OCI-LY7 (cell line): ENCODE measurements around the gene GALR1. TPM values are rescaled to one million over a fixed set of nuclear protein-coding genes. Genes with fewer than 3 reads are reported as not detected.

Experiments
- BruUV-seq: library from RNA; stranded (reverse); fragments of 400-500 nt; replicated peaks from 2 replicates; lab custom pipeline; 2021; lab: Mats Ljungman, UMichigan
- CTCF ChIA-PET: fragments of 300-600 bp; sonication (Branson Sonifier 250); formaldehyde crosslinking; loops from one replicate; lab custom pipeline; 2022; ENCODE audit warnings: antibody characterized with exemption; ENCODE audit not compliant: unreplicated experiment; lab: Charles Lee
- POLR2A ChIA-PET: fragments of 300-600 bp; sonication (Branson Sonifier 250); formaldehyde crosslinking; loops from one replicate; lab custom pipeline; 2022; ENCODE audit warnings: antibody characterized with exemption; lab: Charles Lee
- DNase-seq: peaks from one replicate; pipeline ENCODE4 v3.0.0-alpha.2; 2015; ENCODE audit warnings: low spot score
- H2AFZ ChIP-seq: fragments of 200-600 bp; sonication (generic), shearing (Covaris generic); 2 replicates; pipeline ENCODE4 v1.6.1; 2014; ENCODE audit warnings: mild to moderate bottlenecking, antibody characterized with exemption, low read length, moderate library complexity
- H3K27ac ChIP-seq: fragments of 200-600 bp; sonication (generic); 2 replicates; pipeline ENCODE4 v1.5.1; 2014; ENCODE audit warnings: mixed run types, low read depth, mild to moderate bottlenecking, moderate library complexity, low read length, inconsistent platforms; ENCODE audit not compliant: poor library complexity, severe bottlenecking
- H3K36me3 ChIP-seq: fragments of 200-600 bp; sonication (generic); 2 replicates; pipeline ENCODE4 v1.6.1; 2014; ENCODE audit warnings: mild to moderate bottlenecking, antibody characterized with exemption, low read length, moderate library complexity, mixed read lengths; ENCODE audit not compliant: insufficient read depth
- H3K4me1 ChIP-seq: fragments of 200-600 bp; sonication (generic); 2 replicates; pipeline ENCODE4 v1.5.1; 2014; ENCODE audit warnings: mild to moderate bottlenecking, low read length; ENCODE audit not compliant: insufficient read depth, poor library complexity, severe bottlenecking
- H3K4me2 ChIP-seq: fragments of 200-600 bp; sonication (generic); 2 replicates; pipeline ENCODE4 v1.6.1; 2014; ENCODE audit warnings: mild to moderate bottlenecking, low read length
- H3K4me3 ChIP-seq: fragments of 200-600 bp; sonication (generic); 2 replicates; pipeline ENCODE4 v1.5.1; 2014; ENCODE audit warnings: mild to moderate bottlenecking, low read depth, low read length; ENCODE audit not compliant: poor library complexity, severe bottlenecking
- H3K79me2 ChIP-seq: fragments of 200-600 bp; sonication (generic); 2 replicates; pipeline ENCODE4 v1.6.1; 2016; ENCODE audit warnings: low read depth, mild to moderate bottlenecking, low read length, moderate library complexity, mixed read lengths; ENCODE audit not compliant: insufficient read depth
- H3K9me2 ChIP-seq: fragments of 200-600 bp; sonication (generic); 2 replicates; pipeline ENCODE4 v1.6.1; 2016; ENCODE audit warnings: mild to moderate bottlenecking, low read length, mixed read lengths; ENCODE audit not compliant: insufficient read depth
- H3K9me3 ChIP-seq: fragments of 200-600 bp; sonication (generic); 2 replicates; pipeline ENCODE4 v1.6.1; 2014; ENCODE audit warnings: mild to moderate bottlenecking, mixed run types, low read length, mixed read lengths
- H4K20me1 ChIP-seq: fragments of 200-600 bp; sonication (generic); 2 replicates; pipeline ENCODE4 v1.6.1; 2014; ENCODE audit warnings: mild to moderate bottlenecking, antibody characterized with exemption, low read length, moderate library complexity, mixed read lengths; ENCODE audit not compliant: insufficient read depth
- CTCF ChIP-seq: fragments of 200-600 bp; sonication (generic); conservative IDR thresholded peaks from 2 replicates; pipeline ENCODE4 v1.5.1; 2014; ENCODE audit warnings: mild to moderate bottlenecking, antibody characterized with exemption, low read length, moderate library complexity, mixed read lengths
- EZH2phosphoT487 ChIP-seq: fragments of 200-600 bp; sonication (generic); IDR thresholded peaks from 2 replicates; pipeline ENCODE4 v1.6.1; 2018; ENCODE audit warnings: low read depth, borderline replicate concordance, mild to moderate bottlenecking, mixed run types, antibody characterized with exemption, low read length, moderate library complexity, mixed read lengths
- intact Hi-C: fragments of 100-400 bp; cut with micrococcal nuclease; formaldehyde crosslinking; loops from one replicate; pipeline ENCODE4 v1.10.0; 2022; ENCODE audit not compliant: unreplicated experiment
- total RNA-seq, 2 experiments: library from RNA; depleted of rRNA in 1 of 2; stranded (reverse); fragments of >200 nt in 1 of 2; shearing (Covaris generic) in 1 of 2; gene quantifications; 2 replicates each; pipeline ENCODE4 v1.2.3, GENCODE V29; 2014 to 2022

The GALR1 gene
- total RNA-seq, 2 experiments from 2014 or later: not detected

GRCh38 chr18:77298172-77298571 lies 48.5 kb downstream of the GALR1 start:
- Histone ChIP-seq H3K79me2 (no peaks in the 10 kb centered on the region), H3K4me3 (no peak overlapping the region), H3K9me3 (no peaks in the 10 kb centered on the region), H2AFZ (no peak overlapping the region), H4K20me1 (no peaks in the 10 kb centered on the region), H3K9me2 (no peaks in the 10 kb centered on the region), H3K27ac (no peak overlapping the region), H3K36me3 (no peaks in the 10 kb centered on the region), H3K4me2 (no peak overlapping the region), H3K4me1 (no peaks in the 10 kb centered on the region)
- CTCF ChIA-PET: no interaction called here
- POLR2A ChIA-PET: no interaction called here
- no peak for TF ChIP-seq EZH2phosphoT487
- no peak for TF ChIP-seq CTCF
- BruUV-seq: no TSS peak
- intact Hi-C loops: no loop called here
- DNase-seq: no peak

GRCh38 chr18:77299706-77300105 lies 50.1 kb downstream of the GALR1 start:
- TF ChIP-seq CTCF (no peak), EZH2phosphoT487 (no peak)
- CTCF ChIA-PET: no interaction called here
- DNase-seq: no peak
- intact Hi-C loops: no loop called here
- Histone ChIP-seq H3K79me2 (no peaks in the 10 kb centered on the region), H3K9me2 (no peaks in the 10 kb centered on the region), H2AFZ (no peak overlapping the region), H3K4me2 (no peak overlapping the region), H3K27ac (no peak overlapping the region), H3K36me3 (no peaks in the 10 kb centered on the region), H3K4me1 (no peaks in the 10 kb centered on the region), H3K4me3 (no peak overlapping the region), H3K9me3 (no peaks in the 10 kb centered on the region), H4K20me1 (no peaks in the 10 kb centered on the region)
- POLR2A ChIA-PET: no interaction called here
- no TSS peak for BruUV-seq

GRCh38 chr18:77300579-77300978 lies 50.9 kb downstream of the GALR1 start:
- BruUV-seq: no TSS peak
- no peak overlapping the region for H2AFZ ChIP-seq
- ChIA-PET POLR2A (no interaction called here), CTCF (no interaction called here)
- H4K20me1 ChIP-seq: no peaks in the 10 kb centered on the region
- no peaks in the 10 kb centered on the region for H3K79me2 ChIP-seq
- H3K27ac ChIP-seq: no peak overlapping the region
- DNase-seq: no peak
- no peaks in the 10 kb centered on the region for H3K9me2 ChIP-seq
- H3K36me3 ChIP-seq: no peaks in the 10 kb centered on the region
- H3K4me3 ChIP-seq: no peak overlapping the region
- H3K4me1 ChIP-seq: no peaks in the 10 kb centered on the region
- TF ChIP-seq EZH2phosphoT487 (no peak), CTCF (no peak)
- no peaks in the 10 kb centered on the region for H3K9me3 ChIP-seq
- intact Hi-C loops: no loop called here
- H3K4me2 ChIP-seq: no peak overlapping the region
